Stimulated activated CD8-positive, alpha-beta memory T cell treated with anti-CD3 and anti-CD28 coated beads, Interleukin-4, amount 100 ng/mL, for 1 hour (primary cell): ENCODE results near the gene NDUFS3.

Experiments used
- DNase-seq, 2 donors: peaks; one replicate each; pipeline ENCODE4 v3.0.0-alpha.2; 2020; ENCODE audit warnings: low read depth in 2 of 2, low spot score in 1 of 2

The NDUFS3 gene

GRCh38 chr11:47589977-47590861 is 11.3 kb downstream of the NDUFS3 start:
- no peak for DNase-seq

- no peak for DNase-seq
Observed at GRCh38 chr11:47591764-47592163, 12.9 kb downstream of the NDUFS3 start.

- no peak for DNase-seq
Observed at GRCh38 chr11:47592251-47592650, 13.4 kb downstream of the NDUFS3 start.

GRCh38 chr11:47592970-47593369 is 14.1 kb downstream of the NDUFS3 start:
- DNase-seq = no peak

GRCh38 chr11:47593492-47593933 is 14.6 kb downstream of the NDUFS3 start:
- no peak for DNase-seq

GRCh38 chr11:47593934-47594855 is 15.3 kb downstream of the NDUFS3 start, which contains the start of gene C1QTNF4:
TSS of gene C1QTNF4 (minus strand) at chr11:47594411. CDS start at chr11:47590810, 3,601 bp downstream.
- no peak for DNase-seq

GRCh38 chr11:47595029-47595428 is 16.2 kb downstream of the NDUFS3 start:
- no peak for DNase-seq

- no peak for DNase-seq
Observed at GRCh38 chr11:47595967-47596366, 17.1 kb downstream of the NDUFS3 start.

- no peak for DNase-seq
Observed at GRCh38 chr11:47599902-47600301, 21.0 kb downstream of the NDUFS3 start.

GRCh38 chr11:47603295-47603694 is 24.4 kb downstream of the NDUFS3 start:
- no peak for DNase-seq

GRCh38 chr11:47605921-47606320 is 27.0 kb downstream of the NDUFS3 start:
- no peak for DNase-seq

- no peak for DNase-seq
Observed at GRCh38 chr11:47606731-47607130, 27.9 kb downstream of the NDUFS3 start.

- no peak for DNase-seq
Observed at GRCh38 chr11:47607380-47607779, 28.5 kb downstream of the NDUFS3 start.

- no peak for DNase-seq
Observed at GRCh38 chr11:47609675-47610074, 30.8 kb downstream of the NDUFS3 start.

GRCh38 chr11:47611348-47611794 is 32.5 kb downstream of the NDUFS3 start:
- no peak for DNase-seq

GRCh38 chr11:47615249-47615648 is 36.4 kb downstream of the NDUFS3 start:
- DNase-seq = no peak

GRCh38 chr11:47616726-47617416 is 38.0 kb downstream of the NDUFS3 start:
- no peak for DNase-seq

- no peak for DNase-seq
Observed at GRCh38 chr11:47617417-47617809, 38.5 kb downstream of the NDUFS3 start.

GRCh38 chr11:47620836-47621378 is 42.0 kb downstream of the NDUFS3 start:
- DNase-seq = no peak

GRCh38 chr11:47626234-47626633 is 47.4 kb downstream of the NDUFS3 start:
- DNase-seq = no peak

- DNase-seq = no peak
Observed at GRCh38 chr11:47628026-47628425, 49.2 kb downstream of the NDUFS3 start.
